Esophagus squamous epithelium (tissue), 5 donors: Measurements from ENCODE around the gene ANKRD13B. TPM values are rescaled to one million over a fixed set of nuclear protein-coding genes. Genes with fewer than 3 reads are reported as not detected.

Experiments used
- DNase-seq: peaks from one replicate; lab custom pipeline; 2025; lab: John Stamatoyannopoulos, UW
- H3K27ac ChIP-seq, 4 donors: fragments of 200-600 bp; sonication (generic); one replicate each; pipeline ENCODE4 v1.5.1; 2016 to 2019; ENCODE audit warnings: mild to moderate bottlenecking in 1 of 4
- H3K27me3 ChIP-seq, 4 donors: fragments of 200-600 bp; sonication (generic); 1 replicate in 3 of 4; 2 replicates in 1 of 4; pipeline versions ENCODE4 v1.5.1 to v1.6.0; 2017 to 2021; ENCODE audit warnings: antibody characterized with exemption in 1 of 4
- H3K36me3 ChIP-seq, 3 donors: fragments of 200-600 bp; sonication (generic); one replicate each; pipeline ENCODE4 v1.5.1; 2016 to 2019
- H3K4me1 ChIP-seq, 3 donors: fragments of 200-600 bp; sonication (generic); one replicate each; pipeline ENCODE4 v1.5.1; 2017 to 2019
- H3K4me3 ChIP-seq, 4 donors: fragments of 200-600 bp; sonication (generic); 1 replicate in 3 of 4; 2 replicates in 1 of 4; pipeline ENCODE4 v1.5.1; 2016 to 2019; ENCODE audit warnings: mild to moderate bottlenecking in 2 of 4, moderate library complexity in 1 of 4
- H3K9me3 ChIP-seq, 3 donors: fragments of 200-600 bp; sonication (generic); one replicate each; pipeline ENCODE4 v1.5.1; 2016 to 2019
- CTCF ChIP-seq, 6 experiments: fragments of 450-650 bp in 4 of 6; fragments of 200-600 bp in 2 of 6; sonication (generic) in 2 of 6; IDR thresholded peaks; one replicate each; pipeline ENCODE4 v1.5.1; 2016 to 2019; ENCODE audit warnings: antibody characterized with exemption in 6 of 6, mild to moderate bottlenecking in 4 of 6, moderate library complexity in 4 of 6
- POLR2A ChIP-seq, 4 donors: fragments of 450-650 bp; IDR thresholded peaks; one replicate each; pipeline ENCODE4 v1.6.1; 2017; ENCODE audit warnings: antibody characterized with exemption in 4 of 4, mild to moderate bottlenecking in 4 of 4, moderate library complexity in 3 of 4
- WGBS, 2 donors: methylation state at CpG; one replicate each; pipeline ENCODE4 v1.1.5; 2018; 5-methylcytosine and 5-hydroxymethylcytosine counted together
- intact Hi-C: fragments of 100-400 bp; cut with DNase I; formaldehyde crosslinking; loops from one replicate; pipeline ENCODE4 v1.15.0; 2022
- total RNA-seq, 4 donors: library from RNA; depleted of rRNA; stranded (reverse); fragments of >200 nt; gene quantifications; one replicate each; pipeline ENCODE4 v1.1.0, GENCODE V29; 2016
- donor health status: DM: yes; HTN: yes; CAD: no.

The ANKRD13B gene
- total RNA-seq, 4 donors from 2014 or later = 3.3 to 18.7 (median 10.2) TPM

- peak overlapping the region; percentile 44 to 81 (median 60) for H3K27ac ChIP-seq
- WGBS, 2 donors = 9 to 17% methylated on average over 6 to 25 of the region's 74 CpGs
- intact Hi-C loops = loop anchor here (10.0 kb wide), 1 partner anchor 159 kb away; no protein-coding TSS in a partner anchor
- no peaks in the 10 kb centered on the region for H3K36me3 ChIP-seq
- H3K4me3 ChIP-seq = peak overlapping the region; percentile 12 to 65 (median 42)
- peaks cover 0 to 35% (median 0%) of the 10 kb centered on the region in 4 donors for H3K27me3 ChIP-seq
- no peaks in the 10 kb centered on the region for H3K9me3 ChIP-seq
- no peak for DNase-seq
- H3K4me1 ChIP-seq = peaks cover 46 to 79% (median 57%) of the 10 kb centered on the region in 3 donors
- peak in 1 of 6 experiments; percentile 13 for TF ChIP-seq CTCF (IDR thresholded peaks at IDR 0.05)
- TF ChIP-seq POLR2A (IDR thresholded peaks at IDR 0.05) = peak in 2 of 4 donors; percentile 46 to 69
These were observed 22.8 kb downstream of the ANKRD13B start for GRCh38 chr17:29615492-29616299.

- peaks cover 0 to 35% (median 0%) of the 10 kb centered on the region in 4 donors for H3K27me3 ChIP-seq
- H3K4me1 ChIP-seq = peaks cover 46 to 87% (median 57%) of the 10 kb centered on the region in 3 donors
- no peak for DNase-seq
- WGBS, 2 donors = 23 to 44% methylated on average over 8 to 28 of the region's 32 CpGs
- H3K4me3 ChIP-seq = peak overlapping the region; percentile 12 to 65 (median 42)
- no peaks in the 10 kb centered on the region for H3K9me3 ChIP-seq
- peak overlapping the region in 3 of 4 donors; percentile 48 to 81 (median 71) for H3K27ac ChIP-seq
- intact Hi-C loops = loop anchor here (10.0 kb wide), 1 partner anchor 158 kb away; no protein-coding TSS in a partner anchor
- no peak for TF ChIP-seq POLR2A (IDR thresholded peaks at IDR 0.05)
- no peak for TF ChIP-seq CTCF (IDR thresholded peaks at IDR 0.05)
- no peaks in the 10 kb centered on the region for H3K36me3 ChIP-seq
These were observed 23.5 kb downstream of the ANKRD13B start for GRCh38 chr17:29616300-29617048.

GRCh38 chr17:29617125-29617480 is 24.2 kb downstream of the ANKRD13B start:
- peak in 1 of 4 donors; percentile 39 for TF ChIP-seq POLR2A (IDR thresholded peaks at IDR 0.05)
- peak; percentile 58 to 85 (median 74) for TF ChIP-seq CTCF (IDR thresholded peaks at IDR 0.05)
- peaks cover 0 to 37% (median 0%) of the 10 kb centered on the region in 4 donors for H3K27me3 ChIP-seq
- H3K27ac ChIP-seq = peak overlapping the region; percentile 63 to 75 (median 70)
- 0% methylated on average over 2 of the region's 16 CpGs; no CpG with 5 or more reads in 1 of the 2 donors for whole genome bisulfite sequencing, 2 donors
- peak overlapping the region; percentile 33 to 65 (median 42) for H3K4me3 ChIP-seq
- intact Hi-C loops = loop anchor here (10.0 kb wide), 1 partner anchor 158 kb away; no protein-coding TSS in a partner anchor
- H3K36me3 ChIP-seq = no peaks in the 10 kb centered on the region
- peaks cover 48 to 93% (median 57%) of the 10 kb centered on the region in 3 donors for H3K4me1 ChIP-seq
- no peaks in the 10 kb centered on the region for H3K9me3 ChIP-seq
- DNase-seq = peak; percentile 44

GRCh38 chr17:29617481-29618271 is 24.7 kb downstream of the ANKRD13B start:
- DNase-seq = no peak
- peak in 1 of 4 donors; percentile 18 for TF ChIP-seq POLR2A (IDR thresholded peaks at IDR 0.05)
- peak; percentile 65 to 90 (median 76) for TF ChIP-seq CTCF (IDR thresholded peaks at IDR 0.05)
- Histone ChIP-seq H3K27ac (peak overlapping the region; percentile 63 to 75 (median 70)), H3K9me3 (no peaks in the 10 kb centered on the region), H3K4me3 (peak overlapping the region; percentile 33 to 65 (median 42)), H3K4me1 (peaks cover 53 to 99% (median 59%) of the 10 kb centered on the region in 3 donors), H3K27me3 (peaks cover 0 to 39% (median 0%) of the 10 kb centered on the region in 4 donors), H3K36me3 (no peaks in the 10 kb centered on the region)
- 0% methylated on average over 1 to 5 of the region's 68 CpGs for WGBS, 2 donors
- intact Hi-C loops = loop anchor here (10.0 kb wide), 1 partner anchor 157 kb away; no protein-coding TSS in a partner anchor
